SH-SY5Y (cell line): ENCODE results near the gene MICAL3.

Experiments used
- GATA2 ChIP-seq: IDR thresholded peaks from 2 replicates; pipeline ENCODE4 v1.6.1; 2011; ENCODE audit warnings: mild to moderate bottlenecking, low read depth, low read length
- GATA3 ChIP-seq: IDR thresholded peaks from 2 replicates; pipeline ENCODE4 v1.6.1; 2011; ENCODE audit warnings: low read depth, mild to moderate bottlenecking, low read length, moderate library complexity

- TF ChIP-seq GATA2 (no peak), GATA3 (no peak)
Measured at GRCh38 chr22:17838180-17838865, 186.0 kb downstream of the MICAL3 start.
